GM19240 (cell line): ENCODE results near the gene DIAPH3.

Experiments
- DNase-seq: peaks from one replicate; pipeline ENCODE4 v3.0.0; 2011; ENCODE audit warnings: low spot score; ENCODE audit not compliant: insufficient read length

DIAPH3 gene

GRCh38 chr13:59873856-59874255 lies 289.9 kb downstream of the DIAPH3 start:
- no peak for DNase-seq

GRCh38 chr13:59873309-59873708 lies 290.4 kb downstream of the DIAPH3 start:
- DNase-seq, result no peak

- no peak for DNase-seq
Measured at GRCh38 chr13:59867867-59868266, 295.9 kb downstream of the DIAPH3 start.

DNA sequence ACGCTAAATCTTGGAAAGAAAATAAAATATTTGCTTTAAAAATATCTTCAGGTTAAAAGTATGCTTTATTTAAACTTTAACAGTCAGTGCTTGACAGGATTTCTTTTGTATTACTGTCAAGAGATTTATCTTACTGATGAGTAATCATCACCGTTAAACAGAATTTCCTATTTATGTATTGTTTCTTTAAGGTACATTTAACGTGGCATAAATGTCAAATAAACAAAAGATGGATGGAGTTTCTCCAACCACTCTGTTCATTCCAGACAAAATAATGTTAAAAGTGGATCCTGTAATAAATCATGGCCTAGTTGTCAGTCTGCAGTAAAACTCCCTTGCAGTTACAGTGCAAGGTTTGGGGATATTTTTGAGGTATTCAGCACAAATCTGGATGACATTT lies 298.3 kb downstream of the DIAPH3 start:
- DNase-seq, result no peak

- DNase-seq, result no peak
Measured at GRCh38 chr13:59863621-59864020, 300.1 kb downstream of the DIAPH3 start.

DNA sequence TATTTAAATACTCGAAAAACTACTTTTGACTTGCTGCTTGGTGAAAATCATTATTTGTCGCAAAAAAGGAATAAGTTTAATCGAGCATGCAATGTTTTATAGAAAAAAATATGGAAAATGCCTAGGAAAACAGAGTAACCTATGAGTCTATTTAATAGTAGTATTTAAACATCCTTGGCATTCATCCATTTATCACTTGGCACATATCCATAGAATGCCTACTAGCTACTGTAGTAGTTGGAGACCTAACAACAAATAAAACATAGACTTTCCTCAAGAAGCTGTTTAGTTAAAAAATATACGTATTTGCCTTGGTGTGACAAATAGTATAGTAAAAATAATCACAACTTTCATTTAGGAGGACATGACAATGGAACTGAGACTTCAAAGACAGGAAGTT lies 302.1 kb downstream of the DIAPH3 start:
- no peak for DNase-seq

DNA sequence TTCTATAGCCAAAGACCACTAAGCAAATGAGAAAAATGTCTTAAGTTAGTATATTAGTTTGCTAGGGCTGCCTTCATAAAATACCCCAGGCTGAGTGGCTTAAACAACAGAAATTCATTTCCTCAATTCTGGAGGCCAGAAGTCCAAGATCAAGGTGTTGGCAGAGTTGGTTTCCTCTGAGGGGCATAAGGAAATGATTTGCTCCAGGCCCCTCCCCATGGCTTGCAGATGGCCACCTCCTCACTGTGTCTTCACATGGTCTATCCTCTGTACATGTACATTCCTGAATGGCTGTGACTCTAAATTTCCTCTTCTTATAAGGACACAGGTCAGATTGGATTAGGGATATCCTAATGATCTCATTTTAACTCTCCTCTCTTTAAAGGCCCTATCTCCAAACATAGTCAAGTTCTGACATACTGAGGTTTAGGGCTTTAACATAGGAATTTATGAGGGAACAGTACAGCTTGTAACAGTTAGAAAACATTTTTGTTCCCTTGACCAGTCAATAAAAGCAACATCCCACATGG lies 307.4 kb downstream of the DIAPH3 start:
- no peak for DNase-seq

DNA sequence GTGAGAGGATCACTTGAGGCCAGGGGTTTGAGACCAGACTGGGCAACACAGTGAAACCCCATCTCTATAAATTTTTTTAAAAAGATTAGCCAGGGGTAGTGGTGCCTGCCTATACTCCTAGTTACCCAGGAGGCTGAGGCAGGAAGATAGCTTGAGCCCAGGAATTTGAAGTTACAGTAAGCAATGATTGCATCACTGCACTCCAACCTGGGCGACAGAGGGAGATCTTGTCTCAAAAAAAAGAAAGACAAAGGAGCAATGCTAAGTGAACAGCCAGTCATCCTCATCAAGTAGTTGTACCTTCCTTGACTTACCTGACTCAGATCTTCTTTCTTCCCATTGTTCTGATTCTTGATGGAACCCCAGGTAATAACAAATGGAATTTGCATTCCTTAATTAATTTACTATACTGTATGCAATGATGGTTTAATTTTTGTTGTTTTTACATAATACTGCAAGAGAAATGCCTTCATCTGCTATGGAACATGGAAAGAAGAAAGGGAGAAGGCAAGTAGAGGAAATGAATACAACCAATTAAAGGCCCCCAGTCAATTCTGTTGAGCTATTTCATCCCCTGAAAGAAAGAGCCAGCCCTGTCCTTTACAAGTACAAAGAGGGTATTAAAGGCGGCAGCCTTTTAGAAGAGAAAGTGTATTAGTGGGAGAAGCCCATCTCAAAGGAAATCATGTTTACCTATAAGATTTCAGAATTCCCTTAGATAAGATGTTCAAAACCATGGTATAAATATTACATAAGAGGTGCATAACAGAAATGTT lies 316.7 kb downstream of the DIAPH3 start:
- no peak for DNase-seq

DNA sequence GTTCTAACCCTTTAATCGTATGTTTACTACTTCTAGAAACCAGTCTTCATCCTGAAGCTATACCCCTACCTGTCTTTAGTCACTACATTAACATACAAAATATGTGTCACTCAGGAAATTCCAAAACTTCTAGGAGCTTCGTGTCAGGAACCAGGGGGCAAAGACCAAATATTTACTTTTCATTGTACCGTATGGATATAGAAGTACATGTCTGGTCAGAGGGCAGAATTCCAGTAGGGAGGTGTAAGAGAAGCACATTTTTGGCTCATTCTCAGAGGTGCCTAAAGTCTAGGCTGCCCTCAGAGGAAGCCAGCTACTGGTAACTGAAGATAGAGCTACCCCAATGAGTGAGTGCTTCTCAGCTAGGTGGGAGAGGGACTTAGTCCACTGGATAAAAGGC lies 320.7 kb downstream of the DIAPH3 start:
- DNase-seq, result no peak

GRCh38 chr13:59842507-59842906 lies 321.2 kb downstream of the DIAPH3 start:
- DNase-seq, result no peak

DNA sequence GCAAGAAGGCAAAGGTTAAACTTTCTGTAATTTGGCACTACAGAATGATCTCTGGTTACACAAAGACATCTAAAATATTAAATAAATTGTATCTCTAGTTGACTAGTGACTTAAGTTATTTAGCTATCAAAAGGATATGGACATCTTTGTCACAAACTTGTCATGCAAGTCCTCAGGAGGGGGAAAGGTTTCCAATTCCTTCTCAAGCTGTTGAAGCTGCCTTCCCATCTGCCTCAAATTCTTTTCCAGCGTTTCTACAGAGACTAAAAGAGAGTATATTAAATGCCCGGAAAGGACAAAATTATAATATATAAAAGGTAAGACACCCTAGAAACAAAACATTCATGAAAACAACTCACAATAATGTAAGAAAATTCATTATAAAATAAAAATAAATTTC lies 324.5 kb downstream of the DIAPH3 start:
- no peak for DNase-seq

DNA sequence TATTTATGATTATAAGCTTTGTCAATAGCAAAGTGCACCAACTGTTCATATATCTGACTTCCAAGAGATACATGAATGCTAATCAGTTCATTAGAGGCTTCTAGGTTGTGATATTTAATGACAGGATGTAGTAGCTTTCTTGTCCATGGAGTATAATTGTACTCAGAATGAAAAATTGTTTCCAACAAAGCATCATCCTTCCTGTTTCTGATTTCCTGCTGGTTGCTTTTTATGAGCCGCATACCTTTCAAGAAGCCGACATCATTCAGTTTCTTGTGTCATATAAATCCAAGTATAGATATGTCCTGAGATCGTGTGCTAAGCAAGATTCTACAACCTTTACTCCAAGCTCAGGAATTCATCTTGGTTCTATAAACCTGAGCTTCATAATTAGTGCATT lies 326.6 kb downstream of the DIAPH3 start:
- DNase-seq, result no peak

DNA sequence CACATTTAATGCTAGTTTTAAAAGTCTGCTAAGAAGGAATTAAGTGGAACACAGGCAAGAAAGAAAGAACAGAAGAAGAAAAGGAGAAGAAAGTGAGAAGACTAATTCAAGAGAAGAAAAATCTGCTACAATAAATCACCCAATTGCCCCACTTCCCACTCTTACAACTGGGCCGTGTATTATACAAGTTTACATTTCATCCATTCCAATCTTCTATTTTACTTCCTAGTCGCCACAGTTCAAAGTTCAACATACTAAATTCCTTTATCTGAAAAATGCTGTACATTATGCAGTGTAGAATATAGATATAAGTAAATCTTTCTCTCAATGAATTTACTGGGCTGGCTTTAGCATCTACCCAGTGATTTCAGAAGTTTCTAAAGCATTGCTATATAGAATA lies 328.2 kb downstream of the DIAPH3 start:
- no peak for DNase-seq

GRCh38 chr13:59834801-59835200 lies 328.9 kb downstream of the DIAPH3 start:
- DNase-seq, result no peak

GRCh38 chr13:59829690-59830089 lies 334.0 kb downstream of the DIAPH3 start:
- no peak for DNase-seq

DNA sequence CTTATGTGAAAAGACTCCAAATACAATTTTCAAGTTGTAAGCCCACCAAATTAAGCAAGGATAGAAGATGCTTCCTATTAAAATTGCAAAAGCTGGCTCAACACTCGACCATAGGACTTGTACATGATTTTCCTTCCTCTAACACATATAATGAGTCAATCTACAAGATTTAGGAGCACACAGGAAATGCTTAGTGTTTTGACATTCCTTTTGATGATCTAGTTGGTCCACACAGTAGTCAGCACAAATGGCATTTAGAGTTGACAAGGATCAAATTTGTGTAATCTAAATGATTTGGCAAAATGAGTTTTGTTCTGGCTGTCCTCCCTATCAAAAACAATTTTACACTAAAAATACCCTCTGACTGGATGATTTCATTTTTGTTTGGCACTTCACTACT lies 340.2 kb downstream of the DIAPH3 start:
- DNase-seq, result no peak

DNA sequence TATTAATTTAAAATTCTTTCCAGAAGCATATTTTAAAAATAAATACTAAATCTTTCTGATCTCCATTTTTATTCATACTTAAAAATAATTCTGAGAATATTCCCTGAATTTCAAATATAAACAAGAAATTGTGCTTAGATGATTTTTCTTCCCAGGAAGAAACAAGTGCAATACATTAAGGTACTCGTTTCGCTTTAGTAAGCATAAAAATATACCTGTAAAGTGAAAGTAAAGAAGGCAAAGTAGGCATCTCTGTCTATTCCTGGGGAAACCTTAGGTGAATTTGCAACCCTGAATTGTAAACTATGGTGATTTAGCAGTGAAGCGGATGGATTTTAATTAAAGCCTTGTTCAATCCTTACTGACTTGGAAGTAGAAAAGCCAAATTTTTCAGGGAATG lies 354.2 kb downstream of the DIAPH3 start:
- DNase-seq, result no peak

GRCh38 chr13:59806801-59807200 lies 356.9 kb downstream of the DIAPH3 start:
- DNase-seq, result no peak

GRCh38 chr13:59801107-59801880 lies 362.4 kb downstream of the DIAPH3 start:
- no peak for DNase-seq

DNA sequence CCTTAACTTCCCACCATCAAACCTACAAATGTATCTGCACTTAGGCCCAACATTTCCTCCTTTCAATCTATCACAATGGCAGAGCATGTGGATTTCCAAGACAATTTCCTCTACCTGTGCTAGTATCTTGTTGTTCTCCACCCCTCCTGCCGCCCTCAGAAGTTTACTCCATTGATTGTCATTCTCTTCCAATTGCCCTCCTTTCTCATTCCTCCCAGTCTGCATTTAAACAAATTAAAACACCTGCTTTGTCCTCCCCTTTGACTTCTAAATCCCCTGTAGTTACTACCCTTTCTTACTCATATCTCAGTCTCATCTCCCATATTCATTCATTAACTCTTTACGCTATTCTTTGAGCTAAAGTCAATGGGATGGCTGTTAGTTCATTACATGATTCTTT lies 370.6 kb downstream of the DIAPH3 start:
- DNase-seq, result no peak

DNA sequence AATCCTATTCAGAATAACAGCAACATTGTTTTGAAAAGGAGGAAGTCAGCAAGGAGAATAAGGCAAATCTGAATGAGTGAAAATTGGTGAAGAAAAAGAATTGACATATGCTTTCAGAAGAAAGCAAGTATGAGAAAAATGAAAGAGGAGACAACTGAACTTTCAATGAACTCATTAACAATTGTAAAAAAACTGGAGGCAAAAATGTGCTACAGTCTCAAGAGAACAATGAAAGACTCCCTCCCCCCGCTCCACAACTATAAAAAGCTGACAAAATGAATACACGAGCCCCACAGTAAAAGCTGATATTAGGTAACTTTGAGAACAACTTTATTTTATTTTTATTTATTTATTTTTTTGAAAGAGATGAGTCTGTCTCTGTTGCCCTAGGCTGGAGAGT lies 373.1 kb downstream of the DIAPH3 start:
- no peak for DNase-seq

- DNase-seq, result no peak
Measured at GRCh38 chr13:59789558-59789957, 374.2 kb downstream of the DIAPH3 start.

DNA sequence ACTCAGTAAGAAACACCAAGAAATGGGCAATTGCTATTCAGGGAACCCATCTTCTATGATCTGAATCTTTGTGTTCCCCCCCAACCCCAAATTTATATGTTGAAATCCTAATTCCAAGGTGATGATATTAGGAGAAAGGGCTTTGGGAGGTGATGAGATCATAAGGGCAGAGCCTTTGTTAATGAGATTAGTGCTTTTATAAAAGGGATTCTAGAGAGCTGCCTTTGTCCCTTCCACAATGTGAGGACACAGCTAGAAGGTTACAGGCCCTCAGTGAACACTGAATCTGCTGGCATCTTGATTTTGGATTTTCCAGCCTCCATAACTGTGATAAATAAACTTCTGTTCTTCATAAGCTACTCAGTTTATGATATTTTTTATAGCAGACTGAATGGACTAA lies 376.0 kb downstream of the DIAPH3 start:
- DNase-seq, result no peak
